Measurements from ENCODE around the gene ELP1.

- no peak for TF ChIP-seq CTCF (IDR thresholded peaks at IDR 0.05)
- no peak for TF ChIP-seq POLR2A (IDR thresholded peaks at IDR 0.05)
- no peak for TF ChIP-seq EP300 (IDR thresholded peaks at IDR 0.05)
Measured at GRCh38 chr9:108857572-108857971, 76.4 kb downstream of the ELP1 start.
